ENCODE results near the gene NOC2L. TPM values are rescaled to one million over a fixed set of nuclear protein-coding genes. Genes with fewer than 3 reads are reported as not detected.

NOC2L gene
- total RNA-seq, 2 experiments from 2014 or later: 50.2 to 52.0 TPM

GRCh38 chr1:1003618-1004419 is 44.8 kb upstream of the NOC2L start:
- no peak for TF ChIP-seq CTCF (IDR thresholded peaks at IDR 0.05)
- DNase-seq: peak in 1 of 14 experiments; percentile 27
- H3K27me3 ChIP-seq (ENCODE audit: control insufficient read depth in 1 of 2, insufficient read depth in 2 of 2, low read length in 2 of 2): peaks cover 52 to 67% of the 10 kb centered on the region in 2 experiments
- Mint-ChIP-seq H3K27me3 (peaks cover 53% of the 10 kb centered on the region), H3K27ac (no peak overlapping the region), H3K4me1 (ENCODE audit: low read depth) (peaks cover 17% of the 10 kb centered on the region), H3K4me3 (no peak overlapping the region), H3K36me3 (ENCODE audit: low read depth) (peaks cover 4% of the 10 kb centered on the region), H3K9me3 (no peaks in the 10 kb centered on the region)
- peaks cover 0 to 16% of the 10 kb centered on the region in 2 experiments for H3K9me3 ChIP-seq (ENCODE audit: control insufficient read depth in 1 of 2, insufficient read depth in 1 of 2, low read length in 2 of 2)
- H3K4me3 ChIP-seq (ENCODE audit: low read length): no peak overlapping the region
- ChIA-PET CTCF (interaction anchor here (1.1 kb wide), 1 partner anchor 19 kb away, joined by 6 read pairs; no protein-coding TSS in a partner anchor), POLR2A (interaction anchor here (0.7 kb wide), 1 partner anchor 10 kb away, joined by 3 read pairs; the partner anchor contains the start of gene ISG15)
- intact Hi-C loops (cut with DNase I, micrococcal nuclease): no loop called here
- no peaks in the 10 kb centered on the region for H3K36me3 ChIP-seq (ENCODE audit: insufficient read depth, low read length)
- no peak for ATAC-seq (ENCODE audit: poor library complexity)
- peaks cover 43% of the 10 kb centered on the region for H3K4me1 ChIP-seq (ENCODE audit: insufficient read depth, low read length)
- H3K27ac ChIP-seq (ENCODE audit: low read depth in 1 of 2, low read length in 2 of 2): no peak overlapping the region

DNA sequence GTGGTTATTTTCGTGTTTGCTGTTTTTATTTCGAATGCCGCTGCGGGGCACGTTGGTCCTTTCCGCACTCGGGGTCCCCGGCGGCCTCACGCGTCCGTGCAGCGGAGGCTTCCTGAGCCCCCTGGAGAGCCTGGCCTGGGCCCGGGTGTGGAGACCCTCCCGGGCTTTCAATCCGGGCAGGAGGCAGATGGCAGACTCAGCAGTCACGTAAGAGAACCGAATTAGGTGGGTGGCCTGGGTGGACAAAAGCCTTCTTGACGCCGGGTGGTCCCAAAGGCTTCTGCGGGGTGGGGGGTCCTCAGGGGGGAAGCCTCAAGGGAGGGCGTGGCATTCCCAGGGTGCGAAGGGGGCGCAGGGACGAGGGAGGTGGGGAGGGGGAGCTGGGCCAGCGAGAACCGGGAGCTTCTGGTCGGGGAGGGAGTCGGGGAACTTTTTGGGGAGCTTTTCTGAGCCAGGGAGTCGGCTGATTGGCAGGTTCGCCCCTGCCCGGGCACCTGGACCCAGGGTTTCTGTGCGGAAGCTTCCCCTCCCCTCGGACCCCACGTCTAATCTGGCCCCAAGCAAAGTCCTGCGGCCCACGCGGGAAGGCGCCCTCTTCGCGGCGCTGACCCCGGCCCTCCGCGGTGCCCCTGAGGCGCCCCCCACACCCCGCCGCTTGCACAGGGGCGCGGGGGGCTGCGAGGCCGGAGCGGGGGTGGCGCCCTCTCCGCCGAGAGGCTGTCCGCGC is 42.2 kb upstream of the NOC2L start:
- intact Hi-C loops (cut with DNase I, micrococcal nuclease): no loop called here
- Mint-ChIP-seq H3K4me3 (peak overlapping the region; percentile 87), H3K9me3 (no peaks in the 10 kb centered on the region), H3K36me3 (ENCODE audit: low read depth) (peaks cover 4% of the 10 kb centered on the region), H3K27me3 (peaks cover 54% of the 10 kb centered on the region), H3K4me1 (ENCODE audit: low read depth) (peaks cover 17% of the 10 kb centered on the region), H3K27ac (peak overlapping the region; percentile 94)
- CTCF ChIA-PET: interaction anchor here (0.8 to 2.2 kb wide), 4 partner anchors 12 to 71 kb away, joined by 3 to 14 read pairs (median 10); partner anchors contain the start of gene ISG15
- H3K4me1 ChIP-seq (ENCODE audit: insufficient read depth, low read length): peaks cover 50% of the 10 kb centered on the region
- H3K36me3 ChIP-seq (ENCODE audit: insufficient read depth, low read length): no peaks in the 10 kb centered on the region
- ATAC-seq (ENCODE audit: poor library complexity) (no peak), DNase-seq (peak in 1 of 14 experiments; percentile 51)
- POLR2A ChIA-PET: interaction anchor here (1.0 to 2.2 kb wide), 3 partner anchors 12 to 31 kb away, joined by 3 to 11 read pairs (median 4); partner anchors contain the start of gene ISG15
- H3K4me3 ChIP-seq (ENCODE audit: low read length): peak overlapping the region; percentile 37
- no peak overlapping the region for H3K27ac ChIP-seq (ENCODE audit: low read depth in 1 of 2, low read length in 2 of 2)
- H3K9me3 ChIP-seq (ENCODE audit: control insufficient read depth in 1 of 2, insufficient read depth in 1 of 2, low read length in 2 of 2): peaks cover 0 to 16% of the 10 kb centered on the region in 2 experiments
- peaks cover 65 to 77% of the 10 kb centered on the region in 2 experiments for H3K27me3 ChIP-seq (ENCODE audit: control insufficient read depth in 1 of 2, insufficient read depth in 2 of 2, low read length in 2 of 2)
- no peak for TF ChIP-seq CTCF (IDR thresholded peaks at IDR 0.05)

DNA sequence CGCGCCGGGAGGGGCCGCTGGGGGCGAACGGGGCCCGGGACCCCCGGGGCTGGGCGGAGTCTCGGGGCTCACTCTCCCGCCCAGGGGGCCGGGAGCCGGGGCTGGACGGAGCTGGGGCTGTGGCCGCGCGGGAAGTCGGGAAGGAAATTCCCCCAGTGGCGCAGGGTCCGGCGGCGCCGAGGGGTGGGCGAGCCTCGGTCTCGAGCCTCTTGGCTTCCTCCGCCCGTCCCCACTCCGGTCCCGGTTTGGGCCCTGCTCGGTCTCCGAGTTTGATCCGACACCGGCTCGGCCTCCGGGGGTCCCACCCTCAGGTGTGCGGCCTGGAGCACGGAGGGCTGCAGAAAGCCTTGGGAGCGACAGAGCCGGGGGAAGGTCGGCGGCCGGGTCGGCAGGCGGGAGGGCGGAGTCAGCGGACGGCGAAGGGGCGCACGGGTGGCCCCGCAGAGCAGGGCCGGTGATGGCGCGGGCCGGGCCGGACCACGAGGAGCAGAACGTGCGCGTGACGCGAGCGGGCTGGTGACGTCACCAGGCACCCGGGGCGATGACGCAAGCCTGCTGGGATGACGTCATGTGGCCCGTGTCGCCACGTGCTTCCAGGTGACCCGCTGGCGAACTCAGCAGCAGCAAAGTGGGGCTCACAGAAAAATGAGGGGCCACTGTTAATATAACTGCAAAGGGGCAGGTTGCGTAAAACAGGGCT is 41.5 kb upstream of the NOC2L start:
- peaks cover 54% of the 10 kb centered on the region for H3K27me3 Mint-ChIP-seq
- Histone ChIP-seq H3K36me3 (ENCODE audit: insufficient read depth, low read length) (no peaks in the 10 kb centered on the region), H3K9me3 (ENCODE audit: control insufficient read depth in 1 of 2, insufficient read depth in 1 of 2, low read length in 2 of 2) (peaks cover 0 to 16% of the 10 kb centered on the region in 2 experiments), H3K27ac (ENCODE audit: low read depth in 1 of 2, low read length in 2 of 2) (no peak overlapping the region), H3K4me1 (ENCODE audit: insufficient read depth, low read length) (peaks cover 57% of the 10 kb centered on the region), H3K27me3 (ENCODE audit: control insufficient read depth in 1 of 2, insufficient read depth in 2 of 2, low read length in 2 of 2) (peaks cover 61 to 71% of the 10 kb centered on the region in 2 experiments), H3K4me3 (ENCODE audit: low read length) (peak overlapping the region; percentile 47)
- ChIA-PET POLR2A (interaction anchor here (1.0 to 2.2 kb wide), 3 partner anchors 13 to 18 kb away, joined by 4 to 11 read pairs (median 6); partner anchors contain the start of gene ISG15), CTCF (interaction anchor here (1.6 to 2.2 kb wide), 3 partner anchors 12 to 19 kb away, joined by 6 to 14 read pairs (median 13); partner anchors contain the start of gene ISG15)
- peak in 12 of 14 experiments; percentile 37 to 91 (median 69) for DNase-seq
- no peak for TF ChIP-seq CTCF (IDR thresholded peaks at IDR 0.05)
- peaks cover 22% of the 10 kb centered on the region for H3K4me1 Mint-ChIP-seq (ENCODE audit: low read depth)
- peak overlapping the region; percentile 94 for H3K27ac Mint-ChIP-seq
- peak overlapping the region; percentile 87 for H3K4me3 Mint-ChIP-seq
- peak; percentile 34 for ATAC-seq (ENCODE audit: poor library complexity)
- no peaks in the 10 kb centered on the region for H3K9me3 Mint-ChIP-seq
- intact Hi-C loops (cut with DNase I, micrococcal nuclease): no loop called here
- peaks cover 4% of the 10 kb centered on the region for H3K36me3 Mint-ChIP-seq (ENCODE audit: low read depth)
